Measurements from ENCODE around the gene FRK.
"Not testable (repeated sequence)": the region's sequence is repeated elsewhere in the genome, so short reads cannot be mapped to it uniquely, and the experiment has no call there.

FRK gene

DNA sequence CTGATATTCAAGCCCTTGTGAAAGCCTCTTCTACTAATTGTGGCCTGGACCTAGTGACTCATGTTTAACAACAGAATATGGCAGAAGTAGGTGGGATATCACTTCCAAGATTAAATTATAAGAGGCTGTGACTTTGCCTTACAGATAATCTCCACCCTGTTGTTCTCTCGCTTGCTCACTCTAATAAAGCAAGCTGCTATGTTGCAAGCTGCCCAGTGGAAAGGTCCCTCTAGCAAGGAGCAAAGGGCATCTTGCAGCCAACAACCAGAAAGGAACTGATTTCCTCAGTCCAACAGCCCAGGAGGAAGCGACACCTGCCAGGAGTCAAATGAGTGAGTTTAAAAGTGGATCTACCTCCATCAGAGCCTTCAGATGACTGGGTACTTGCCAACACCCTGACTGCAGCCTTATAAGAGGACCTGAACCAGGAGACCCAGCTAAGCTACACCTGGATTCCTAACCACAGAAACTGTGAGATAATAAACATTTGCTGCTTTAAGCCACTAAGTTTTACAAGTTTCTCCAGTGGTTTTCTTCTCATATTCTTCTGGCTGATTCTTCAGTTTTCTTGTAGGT, 112.6 kb downstream of the FRK start:
- FAIRE-seq (no peak), DNase-seq (ENCODE audit: insufficient read length, low spot score) (no peak)
- TF ChIP-seq POLR2A (IDR thresholded peaks at IDR 0.05; ENCODE audit: low read depth, low read length) = no peak

- DNase-seq (ENCODE audit: insufficient read length, low spot score) (no peak), FAIRE-seq (no peak)
- TF ChIP-seq POLR2A (IDR thresholded peaks at IDR 0.05; ENCODE audit: low read depth, low read length) = no peak
Measured at GRCh38 chr6:115945812-115946211, 114.9 kb downstream of the FRK start.

DNA sequence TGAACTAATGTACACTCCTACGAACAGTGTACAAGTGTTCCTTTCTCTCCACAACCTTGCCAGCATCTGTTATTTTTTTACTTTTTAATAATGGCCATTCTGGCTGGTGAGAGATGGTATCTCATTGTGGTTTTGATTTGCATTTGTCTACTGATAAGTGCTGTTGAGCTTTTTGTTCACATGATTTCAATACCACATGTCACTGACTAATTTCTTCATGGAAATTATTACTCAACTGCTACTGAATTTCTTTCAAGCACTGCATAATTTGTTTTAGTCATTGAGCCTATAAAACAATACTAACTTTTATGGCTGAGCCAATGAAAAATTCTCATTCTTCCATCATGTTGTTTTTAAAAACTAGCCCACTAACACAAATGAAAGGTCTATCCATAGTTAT, 115.4 kb downstream of the FRK start:
- TF ChIP-seq POLR2A (IDR thresholded peaks at IDR 0.05; ENCODE audit: low read depth, low read length) = no peak
- FAIRE-seq (no peak), DNase-seq (ENCODE audit: insufficient read length, low spot score) (no peak)

DNA sequence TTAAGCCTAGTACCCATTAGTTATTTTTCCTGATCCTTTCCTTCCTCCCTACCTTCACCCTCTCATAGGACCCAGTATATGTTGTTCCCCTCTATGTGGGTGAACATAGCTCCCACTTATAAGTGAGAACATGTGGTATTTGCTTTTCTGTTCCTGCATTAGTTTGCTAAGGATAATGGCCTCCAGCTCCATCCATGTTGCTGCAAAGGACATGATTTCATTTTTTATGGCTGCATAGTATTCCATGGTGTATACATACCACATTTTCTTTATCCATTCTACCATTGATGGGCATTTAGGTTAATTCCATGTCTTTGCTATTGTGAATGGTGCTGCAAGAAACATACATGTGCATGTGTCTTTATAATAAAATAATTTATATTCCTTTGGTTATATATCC, 115.9 kb downstream of the FRK start:
- not testable (repeated sequence) for FAIRE-seq; DNase-seq (ENCODE audit: insufficient read length, low spot score)

- FAIRE-seq; DNase-seq (ENCODE audit: insufficient read length, low spot score): not testable (repeated sequence)
Measured at GRCh38 chr6:115937502-115937901, 123.2 kb downstream of the FRK start.

DNA sequence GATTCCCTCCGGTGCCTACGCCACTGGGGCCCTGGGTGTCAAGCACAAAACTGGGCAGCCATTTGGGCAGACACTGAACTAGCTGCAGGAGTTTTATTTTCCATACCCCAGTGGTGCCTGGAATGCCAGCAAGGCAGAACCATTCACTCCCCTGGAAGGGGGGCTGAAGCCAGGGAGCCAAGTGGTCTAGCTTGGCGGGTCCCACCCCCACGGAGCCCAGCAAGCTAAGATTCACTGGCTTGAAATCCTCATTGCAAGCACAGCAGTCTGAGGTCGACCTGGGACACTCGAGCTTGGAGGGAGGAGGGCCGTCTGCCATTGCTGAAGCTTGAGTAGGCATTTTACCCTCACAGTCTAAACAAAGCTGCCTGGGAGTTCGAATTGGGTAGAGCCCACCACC, 125.3 kb downstream of the FRK start:
- FAIRE-seq = no peak
- TF ChIP-seq POLR2A (IDR thresholded peaks at IDR 0.05; ENCODE audit: low read depth, low read length) = no peak
- no peak for DNase-seq (ENCODE audit: insufficient read length, low spot score)

- FAIRE-seq = no peak
- no peak for DNase-seq (ENCODE audit: insufficient read length, low spot score)
- TF ChIP-seq POLR2A (IDR thresholded peaks at IDR 0.05; ENCODE audit: low read depth, low read length) = no peak
Measured at GRCh38 chr6:115934829-115935228, 125.9 kb downstream of the FRK start.

- no peak for DNase-seq (ENCODE audit: insufficient read length, low spot score)
- TF ChIP-seq POLR2A (IDR thresholded peaks at IDR 0.05; ENCODE audit: low read depth, low read length) = no peak
- no peak for FAIRE-seq
Measured at GRCh38 chr6:115934145-115934544, 126.5 kb downstream of the FRK start.

DNA sequence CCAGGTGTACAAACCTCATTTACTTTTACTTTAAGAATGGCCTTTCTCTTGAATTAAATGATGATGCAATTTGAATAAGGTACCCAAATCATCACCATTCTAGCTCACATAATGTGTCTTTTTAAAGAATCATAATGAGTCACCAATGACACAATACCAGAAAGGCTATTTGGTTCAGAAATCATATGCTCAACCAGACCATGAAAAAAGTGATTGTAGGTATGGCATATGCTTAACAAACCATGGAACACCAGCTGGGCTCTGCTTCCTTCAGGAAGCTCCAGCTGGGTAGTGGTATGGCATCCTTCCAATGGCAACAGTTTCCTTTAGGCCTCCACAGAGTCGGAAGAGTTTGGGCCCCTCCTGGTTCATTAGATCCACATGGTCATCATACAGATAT, 128.2 kb downstream of the FRK start:
- no peak for TF ChIP-seq POLR2A (IDR thresholded peaks at IDR 0.05; ENCODE audit: low read depth, low read length)
- DNase-seq (ENCODE audit: insufficient read length, low spot score) (peak; percentile 15), FAIRE-seq (peak; percentile 97)

DNA sequence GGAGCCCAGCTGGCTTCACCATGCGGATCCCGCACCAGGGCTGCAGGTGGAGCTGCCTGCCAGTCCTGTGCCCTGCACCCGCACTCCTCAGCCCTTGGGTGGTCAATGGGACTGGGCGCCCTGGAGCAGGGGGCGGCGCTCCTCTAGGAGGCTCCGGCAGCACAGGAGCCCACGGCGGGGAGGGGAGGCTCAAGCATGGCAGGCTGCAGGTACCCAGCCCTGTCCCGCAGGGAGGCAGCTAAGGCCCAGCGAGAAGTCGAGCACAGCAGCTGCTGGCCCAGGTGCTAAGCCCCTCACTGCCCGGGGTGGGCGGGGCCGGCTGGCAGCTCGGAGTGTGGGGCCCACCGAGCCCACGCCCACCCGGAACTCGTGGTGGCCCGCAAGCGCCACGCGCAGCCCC, 132.7 kb downstream of the FRK start:
- FAIRE-seq; DNase-seq (ENCODE audit: insufficient read length, low spot score): not testable (repeated sequence)

- DNase-seq (ENCODE audit: insufficient read length, low spot score) (no peak), FAIRE-seq (no peak)
- no peak for TF ChIP-seq POLR2A (IDR thresholded peaks at IDR 0.05; ENCODE audit: low read depth, low read length)
Measured at GRCh38 chr6:115922971-115923370, 137.7 kb downstream of the FRK start.

DNA sequence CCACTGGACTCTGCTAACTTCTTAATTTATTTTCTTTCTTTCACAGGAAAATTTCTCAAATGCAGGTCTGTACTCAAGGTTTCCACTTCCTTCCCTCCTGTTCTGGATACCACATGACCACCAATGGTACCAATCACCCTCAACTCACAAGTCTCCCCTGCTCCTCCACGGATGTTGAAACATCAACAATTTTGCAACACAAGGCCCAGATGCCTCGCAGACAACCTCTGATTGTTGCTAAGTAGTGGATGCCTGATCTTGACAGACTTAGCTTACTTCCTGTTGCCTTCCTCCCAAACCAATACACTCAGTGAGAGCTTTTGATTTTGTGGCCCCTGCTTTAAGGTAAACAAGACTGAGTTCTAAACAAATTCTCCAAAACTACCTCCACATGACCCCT, 146.6 kb downstream of the FRK start:
- DNase-seq (ENCODE audit: insufficient read length, low spot score) (no peak), FAIRE-seq (no peak)
- TF ChIP-seq POLR2A (IDR thresholded peaks at IDR 0.05; ENCODE audit: low read depth, low read length) = no peak

DNA sequence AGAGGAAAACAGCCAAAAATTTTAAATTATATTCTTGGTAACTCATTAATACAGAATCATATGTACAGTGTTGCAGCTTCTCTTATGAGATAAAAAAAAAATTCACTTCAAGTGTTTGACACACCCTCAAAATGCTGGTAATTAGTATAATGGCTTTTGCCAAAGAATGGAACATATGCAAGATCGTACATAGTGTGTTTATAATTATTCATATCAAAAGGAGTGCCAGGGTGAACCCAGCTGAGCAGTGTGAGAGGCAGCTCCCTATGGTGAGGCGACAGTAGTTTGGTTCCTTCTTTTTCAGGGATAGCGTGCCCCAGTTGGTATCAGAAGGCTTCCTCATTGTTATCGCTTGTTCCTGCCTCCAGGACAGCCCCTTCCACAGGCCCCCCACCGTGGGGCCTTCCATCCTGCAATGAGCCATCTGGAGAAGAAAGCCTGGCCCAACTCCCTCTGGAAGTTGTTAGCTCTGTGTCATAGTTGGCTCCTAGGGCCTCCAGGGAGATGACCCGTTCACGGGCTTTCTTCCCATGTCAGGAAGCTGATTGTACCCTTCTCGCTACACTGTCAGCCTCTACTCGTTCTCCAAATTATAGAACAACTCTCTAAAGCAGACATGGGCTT, 150.7 kb downstream of the FRK start:
- no peak for TF ChIP-seq POLR2A (IDR thresholded peaks at IDR 0.05; ENCODE audit: low read depth, low read length)
- no peak for FAIRE-seq
- DNase-seq (ENCODE audit: insufficient read length, low spot score) = no peak

DNA sequence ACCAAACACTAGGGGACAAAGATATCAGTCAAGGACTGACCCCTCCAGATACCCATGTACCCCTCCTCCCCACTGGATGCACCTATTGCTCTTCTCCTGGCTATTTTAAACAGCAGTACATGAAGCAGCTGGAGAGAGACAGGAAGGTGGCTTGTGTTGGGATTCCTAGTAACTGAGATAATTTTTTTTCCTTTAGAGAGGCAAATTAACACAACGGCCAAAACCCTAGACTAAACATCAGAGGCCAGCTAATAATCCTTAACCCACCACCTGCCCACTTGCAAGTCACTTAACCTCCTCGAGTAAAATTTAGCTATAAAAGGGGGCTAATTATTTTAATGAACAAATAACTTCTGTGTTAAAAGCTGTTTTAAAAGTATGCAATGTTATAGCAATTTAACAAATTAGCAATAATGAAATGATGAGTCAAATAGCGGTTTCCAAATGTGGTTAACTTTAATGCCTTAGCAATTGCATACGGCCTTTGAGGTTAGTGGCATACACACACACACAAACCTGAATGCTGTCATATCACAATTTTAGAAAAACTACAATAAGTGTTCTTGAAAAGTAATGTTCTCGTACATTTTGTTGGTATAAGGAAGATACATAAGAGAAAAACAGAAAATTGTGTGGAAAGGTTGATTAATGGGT, 151.7 kb downstream of the FRK start:
- FAIRE-seq (no peak), DNase-seq (ENCODE audit: insufficient read length, low spot score) (no peak)
- TF ChIP-seq POLR2A (IDR thresholded peaks at IDR 0.05; ENCODE audit: low read depth, low read length) = no peak

DNA sequence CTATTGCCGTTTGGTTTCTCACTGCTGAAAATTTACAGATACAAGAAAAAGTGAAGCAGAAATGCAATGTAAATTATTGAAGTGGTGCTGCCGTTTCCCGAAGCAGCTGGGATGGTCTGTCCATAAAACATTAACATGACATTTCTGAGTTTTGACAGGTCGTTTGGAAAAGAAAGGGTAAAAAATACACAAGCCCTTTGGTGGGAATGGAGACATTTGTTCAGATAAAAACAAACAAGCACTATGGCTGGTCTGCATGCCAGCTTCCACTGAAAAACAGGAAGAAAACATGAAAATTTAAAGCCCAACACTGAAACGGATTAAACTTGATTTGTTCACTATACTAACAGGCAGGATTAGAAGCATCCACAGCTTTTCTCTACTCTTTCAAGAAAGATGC, 155.2 kb downstream of the FRK start:
- FAIRE-seq (no peak), DNase-seq (ENCODE audit: insufficient read length, low spot score) (no peak)
- no peak for TF ChIP-seq POLR2A (IDR thresholded peaks at IDR 0.05; ENCODE audit: low read depth, low read length)
